Measurements from ENCODE around the gene RGS11. TPM values are rescaled to one million over a fixed set of nuclear protein-coding genes. Genes with fewer than 3 reads are reported as not detected.

RGS11 gene
- polyA plus RNA-seq, 1 donor (not counting 4 experiments of a cell fraction or from before 2014, with no cell fraction given) = not detected

GRCh38 chr16:281660-282255 lies 6.0 kb upstream of the RGS11 start:
- H3K9ac ChIP-seq (ENCODE audit: control insufficient read depth, extremely low read depth, insufficient read depth, low read length) = no peak overlapping the region
- DNase-seq (ENCODE audit: low read depth, low spot score) = no peak
- no peaks in the 10 kb centered on the region for H3K4me1 ChIP-seq (ENCODE audit: control insufficient read depth, extremely low read depth, insufficient read depth, low read length)
- no peak overlapping the region for H3K27ac ChIP-seq (ENCODE audit: control insufficient read depth, insufficient read depth, low read length)
- no peak overlapping the region for H3K4me2 ChIP-seq (ENCODE audit: control insufficient read depth, extremely low read depth, insufficient read depth, low read depth, low read length)
- peaks cover 48% of the 10 kb centered on the region for H3K27me3 ChIP-seq (ENCODE audit: control insufficient read depth, extremely low read depth, insufficient read depth, low read length)
- no peak overlapping the region for H2AFZ ChIP-seq (ENCODE audit: control insufficient read depth, low read length)
- dilution Hi-C loops (cut with MboI; ENCODE audit: extremely low pct_ligation_motif_present, low sequenced_read_pairs) = no loop called here
- no peak overlapping the region for H3K4me3 ChIP-seq (ENCODE audit: control insufficient read depth in 2 of 3, extremely low read depth in 1 of 3, insufficient read depth in 2 of 3, low read depth in 1 of 3, low read length in 3 of 3)
- TF ChIP-seq EZH2 (IDR thresholded peaks at IDR 0.05; ENCODE audit: low read length) (peak; percentile 35), CTCF (optimal IDR thresholded peaks at IDR 0.05 in 1 of 3, IDR thresholded peaks at IDR 0.05 in 1 of 3, conservative IDR thresholded peaks at IDR 0.05 in 1 of 3; ENCODE audit: extremely low read depth in 1 of 3, insufficient read depth in 2 of 3, low read length in 3 of 3) (no peak)
- H3K9me1 ChIP-seq (ENCODE audit: control insufficient read depth, extremely low read depth, insufficient read depth, low read length) = no peaks in the 10 kb centered on the region
- H4K20me1 ChIP-seq (ENCODE audit: control insufficient read depth, extremely low read depth, insufficient read depth, low read length) = no peaks in the 10 kb centered on the region
- no peaks in the 10 kb centered on the region for H3K79me2 ChIP-seq (ENCODE audit: control insufficient read depth, insufficient read depth, low read length)
- no peak for FAIRE-seq
- H3K36me3 ChIP-seq (ENCODE audit: control insufficient read depth in 2 of 2, extremely low read depth in 1 of 2, insufficient read depth in 2 of 2, low read length in 2 of 2) = no peaks in the 10 kb centered on the region
- H3K9me3 ChIP-seq (ENCODE audit: control insufficient read depth, low read depth, low read length) = no peaks in the 10 kb centered on the region

GRCh38 chr16:280991-281659 lies 5.4 kb upstream of the RGS11 start:
- H3K27ac ChIP-seq (ENCODE audit: control insufficient read depth, insufficient read depth, low read length) = no peak overlapping the region
- no peak for DNase-seq (ENCODE audit: low read depth, low spot score)

More at GRCh38 chr16:280991-281659, 5.4 kb upstream of the RGS11 start:
- dilution Hi-C loops (cut with MboI; ENCODE audit: extremely low pct_ligation_motif_present, low sequenced_read_pairs) = no loop called here
- Histone ChIP-seq H3K9me3 (ENCODE audit: control insufficient read depth, low read depth, low read length) (no peaks in the 10 kb centered on the region), H3K9ac (ENCODE audit: control insufficient read depth, extremely low read depth, insufficient read depth, low read length) (no peak overlapping the region), H3K9me1 (ENCODE audit: control insufficient read depth, extremely low read depth, insufficient read depth, low read length) (no peaks in the 10 kb centered on the region), H3K4me3 (ENCODE audit: control insufficient read depth in 2 of 3, extremely low read depth in 1 of 3, insufficient read depth in 2 of 3, low read depth in 1 of 3, low read length in 3 of 3) (no peak overlapping the region), H3K36me3 (ENCODE audit: control insufficient read depth in 2 of 2, extremely low read depth in 1 of 2, insufficient read depth in 2 of 2, low read length in 2 of 2) (no peaks in the 10 kb centered on the region), H3K4me1 (ENCODE audit: control insufficient read depth, extremely low read depth, insufficient read depth, low read length) (no peaks in the 10 kb centered on the region), H3K4me2 (ENCODE audit: control insufficient read depth, extremely low read depth, insufficient read depth, low read depth, low read length) (no peak overlapping the region), H4K20me1 (ENCODE audit: control insufficient read depth, extremely low read depth, insufficient read depth, low read length) (no peaks in the 10 kb centered on the region), H2AFZ (ENCODE audit: control insufficient read depth, low read length) (no peak overlapping the region), H3K27me3 (ENCODE audit: control insufficient read depth, extremely low read depth, insufficient read depth, low read length) (peaks cover 54% of the 10 kb centered on the region), H3K79me2 (ENCODE audit: control insufficient read depth, insufficient read depth, low read length) (no peaks in the 10 kb centered on the region)
- TF ChIP-seq CTCF (optimal IDR thresholded peaks at IDR 0.05 in 1 of 3, IDR thresholded peaks at IDR 0.05 in 1 of 3, conservative IDR thresholded peaks at IDR 0.05 in 1 of 3; ENCODE audit: extremely low read depth in 1 of 3, insufficient read depth in 2 of 3, low read length in 3 of 3) (no peak), EZH2 (IDR thresholded peaks at IDR 0.05; ENCODE audit: low read length) (peak; percentile 68)
- FAIRE-seq = no peak
